WTC11 (cell line): ENCODE measurements around the gene CDC42EP4. TPM values are rescaled to one million over a fixed set of nuclear protein-coding genes. Genes with fewer than 3 reads are reported as not detected.

Experiments used
- ATAC-seq: fragments of 200-7000 bp; cut with Tn5 transposase; 2 replicates; pipeline ENCODE4 v1.10.0; 2021; ENCODE audit warnings: mild to moderate bottlenecking, moderate library complexity
- CTCF ChIA-PET: fragments of 300-600 bp; sonication (Branson Sonifier 250); formaldehyde crosslinking; loops from one replicate; lab custom pipeline; 2021; ENCODE audit warnings: antibody characterized with exemption; lab: Charles Lee
- POLR2A ChIA-PET: fragments of 350-600 bp; sonication (Branson Sonifier 250); formaldehyde crosslinking; loops from one replicate; lab custom pipeline; 2021; ENCODE audit warnings: antibody characterized with exemption; lab: Charles Lee
- DNase-seq: peaks from one replicate; pipeline ENCODE4 v3.0.0; 2021; ENCODE audit warnings: low spot score
- H3K27ac Mint-ChIP-seq: 2 replicates; pipeline ENCODE4 v1.8.0; 2021; ENCODE audit warnings: mixed read lengths
- H3K27me3 Mint-ChIP-seq: 2 replicates; pipeline ENCODE4 v1.8.0; 2021; ENCODE audit warnings: low read depth, mild to moderate bottlenecking, moderate library complexity, mixed read lengths
- H3K36me3 Mint-ChIP-seq: 2 replicates; pipeline ENCODE4 v1.8.0; 2021; ENCODE audit warnings: mixed read lengths
- H3K4me1 Mint-ChIP-seq: 2 replicates; pipeline ENCODE4 v1.8.0; 2022; ENCODE audit warnings: mixed read lengths
- H3K4me3 Mint-ChIP-seq: 2 replicates; pipeline ENCODE4 v1.8.0; 2021; ENCODE audit warnings: mild to moderate bottlenecking, moderate library complexity, mixed read lengths
- H3K9me3 Mint-ChIP-seq: 2 replicates; pipeline ENCODE4 v1.8.0; 2021; ENCODE audit warnings: mixed read lengths
- ESRRA ChIP-seq: sonication (generic); formaldehyde crosslinking; IDR thresholded peaks from 2 replicates; pipeline ENCODE4 v1.8.1; 2022; ENCODE audit warnings: mild to moderate bottlenecking, missing genetic modification reagents, borderline replicate concordance
- KAT7 ChIP-seq: sonication (generic); formaldehyde crosslinking; IDR thresholded peaks from 2 replicates; pipeline ENCODE4 v1.8.1; 2023; ENCODE audit warnings: missing genetic modification reagents, mild to moderate bottlenecking, borderline replicate concordance
- MXD4 ChIP-seq: fragments of 250-450 bp; sonication (Bioruptor Pico); IDR thresholded peaks from 2 replicates; pipeline ENCODE4 v1.8.0; 2021; ENCODE audit warnings: mild to moderate bottlenecking, moderate library complexity, borderline replicate concordance
- NFYB ChIP-seq: sonication (generic); formaldehyde crosslinking; conservative IDR thresholded peaks from 2 replicates; pipeline ENCODE4 v1.8.0; 2022; ENCODE audit warnings: low read depth, missing genetic modification reagents
- RORB ChIP-seq: fragments of 250-450 bp; sonication (Bioruptor Pico); IDR thresholded peaks from 2 replicates; pipeline ENCODE4 v1.9.0; 2021; ENCODE audit warnings: mild to moderate bottlenecking
- TP53 ChIP-seq: sonication (generic); formaldehyde crosslinking; IDR thresholded peaks from 2 replicates; pipeline ENCODE4 v1.8.1; 2023; ENCODE audit warnings: mild to moderate bottlenecking, missing genetic modification reagents
- ZBTB21 ChIP-seq: sonication (generic); formaldehyde crosslinking; IDR thresholded peaks from 2 replicates; pipeline ENCODE4 v1.8.1; 2023; ENCODE audit warnings: mild to moderate bottlenecking, missing genetic modification reagents, borderline replicate concordance
- ZNF263 ChIP-seq: sonication (generic); formaldehyde crosslinking; IDR thresholded peaks from 2 replicates; pipeline ENCODE4 v1.8.1; 2022; ENCODE audit warnings: low read depth, mild to moderate bottlenecking, moderate library complexity, missing genetic modification reagents
- ZNF317 ChIP-seq: sonication (generic); formaldehyde crosslinking; IDR thresholded peaks from 2 replicates; pipeline ENCODE4 v1.8.1; 2023; ENCODE audit warnings: low read depth, mild to moderate bottlenecking, moderate library complexity, missing genetic modification reagents, borderline replicate concordance
- ZNF396 ChIP-seq: fragments of 250-450 bp; sonication (Bioruptor Pico); IDR thresholded peaks from 2 replicates; pipeline ENCODE4 v1.8.0; 2021; ENCODE audit warnings: mild to moderate bottlenecking, moderate library complexity, borderline replicate concordance
- ZNF416 ChIP-seq: fragments of 250-450 bp; sonication (Bioruptor Pico); IDR thresholded peaks from 2 replicates; pipeline ENCODE4 v1.9.0; 2021; ENCODE audit warnings: mild to moderate bottlenecking, inconsistent platforms
- ZNF423 ChIP-seq: fragments of 250-450 bp; sonication (Bioruptor Pico); IDR thresholded peaks from 2 replicates; pipeline ENCODE4 v2.1.2; 2022; ENCODE audit warnings: mild to moderate bottlenecking, moderate library complexity
- total RNA-seq: library from RNA; stranded (reverse); gene quantifications from 3 replicates; pipeline ENCODE4 v1.2.3, GENCODE V29; 2021
- TF ChIP-seq, protein P1 (sequence below): sonication (generic); formaldehyde crosslinking; IDR thresholded peaks from 2 replicates; pipeline ENCODE4 v1.8.1; 2023; ENCODE audit warnings: mild to moderate bottlenecking, missing genetic modification reagents, moderate library complexity
- TF ChIP-seq, protein P2 (sequence below): fragments of 250-450 bp; sonication (Bioruptor Pico); IDR thresholded peaks from 2 replicates; pipeline ENCODE4 v1.9.0; 2021; ENCODE audit warnings: moderate library complexity, mild to moderate bottlenecking, inconsistent platforms, borderline replicate concordance
- TF ChIP-seq, protein P3 (sequence below): sonication (generic); formaldehyde crosslinking; IDR thresholded peaks from 2 replicates; pipeline ENCODE4 v1.8.1; 2022; ENCODE audit warnings: mild to moderate bottlenecking, moderate library complexity, missing genetic modification reagents
- TF ChIP-seq, protein P4 (sequence below): sonication (generic); formaldehyde crosslinking; conservative IDR thresholded peaks from 2 replicates; pipeline ENCODE4 v1.8.1; 2022; ENCODE audit warnings: mild to moderate bottlenecking, missing genetic modification reagents
- TF ChIP-seq, protein P5 (sequence below): fragments of 250-450 bp; sonication (Bioruptor Pico); IDR thresholded peaks from 2 replicates; pipeline ENCODE4 v1.8.0; 2021; ENCODE audit warnings: mild to moderate bottlenecking
- TF ChIP-seq, protein P6 (sequence below): fragments of 250-450 bp; sonication (Bioruptor Pico); conservative IDR thresholded peaks from 2 replicates; pipeline ENCODE4 v1.9.0; 2021; ENCODE audit warnings: mild to moderate bottlenecking
- TF ChIP-seq, protein P7 (sequence below): sonication (generic); formaldehyde crosslinking; IDR thresholded peaks from 2 replicates; pipeline ENCODE4 v1.8.0; 2022; ENCODE audit warnings: mild to moderate bottlenecking, missing genetic modification reagents
- TF ChIP-seq, protein P8 (sequence below): sonication (generic); formaldehyde crosslinking; IDR thresholded peaks from 2 replicates; pipeline ENCODE4 v1.8.1; 2022; ENCODE audit warnings: missing genetic modification reagents, borderline replicate concordance

Gene CDC42EP4
- total RNA-seq, 1 experiment from 2014 or later, result 18.8 TPM

DNA sequence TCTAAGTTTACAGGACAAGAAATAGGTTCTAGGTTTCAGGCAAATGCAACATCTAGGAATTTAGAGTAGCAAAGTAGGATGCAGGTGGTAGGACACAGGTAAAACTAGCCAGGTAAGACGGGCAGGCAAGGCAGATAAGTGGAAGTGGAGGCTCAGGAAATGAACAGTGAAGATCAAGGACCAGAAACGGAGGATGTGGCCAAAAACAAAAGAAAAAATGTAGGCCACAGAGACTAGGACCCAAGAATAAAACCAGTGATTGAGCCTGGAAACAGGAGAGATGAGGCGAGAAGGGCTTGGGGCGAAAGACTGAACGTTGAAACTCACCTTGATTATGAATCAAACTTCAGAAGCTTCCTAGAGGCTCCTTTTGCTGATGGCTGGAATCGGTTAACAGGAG is 74.1 kb downstream of the CDC42EP4 start:
- POLR2A ChIA-PET, result no interaction called here

More for the DNA sequence above, 74.1 kb downstream of the CDC42EP4 start:
- H3K4me1 Mint-ChIP-seq, result peaks cover 11% of the 10 kb centered on the region
- H3K27ac Mint-ChIP-seq, result peak overlapping the region; percentile 14
- H3K36me3 Mint-ChIP-seq, result peaks cover 49% of the 10 kb centered on the region
- DNase-seq, result no peak
- H3K4me3 Mint-ChIP-seq, result no peak overlapping the region
- no peaks in the 10 kb centered on the region for H3K27me3 Mint-ChIP-seq
- no peak for ATAC-seq
- CTCF ChIA-PET, result interaction anchor here (0.7 kb wide), 1 partner anchor 132 kb away, joined by 3 read pairs; no protein-coding TSS in a partner anchor
- TF ChIP-seq RORB (CRISPR knock-in tag) (no peak), ZBTB21 (CRISPR knock-in tag) (no peak), KAT7 (CRISPR knock-in tag) (no peak), TP53 (CRISPR knock-in tag) (no peak), ZNF396 (CRISPR knock-in tag) (no peak), MXD4 (CRISPR knock-in tag) (no peak), ZNF263 (CRISPR knock-in tag) (no peak), ESRRA (no peak), ZNF416 (CRISPR knock-in tag) (no peak), NFYB (no peak), ZNF317 (no peak), ZNF423 (CRISPR knock-in tag) (no peak)
- TF ChIP-seq, protein P1, sequence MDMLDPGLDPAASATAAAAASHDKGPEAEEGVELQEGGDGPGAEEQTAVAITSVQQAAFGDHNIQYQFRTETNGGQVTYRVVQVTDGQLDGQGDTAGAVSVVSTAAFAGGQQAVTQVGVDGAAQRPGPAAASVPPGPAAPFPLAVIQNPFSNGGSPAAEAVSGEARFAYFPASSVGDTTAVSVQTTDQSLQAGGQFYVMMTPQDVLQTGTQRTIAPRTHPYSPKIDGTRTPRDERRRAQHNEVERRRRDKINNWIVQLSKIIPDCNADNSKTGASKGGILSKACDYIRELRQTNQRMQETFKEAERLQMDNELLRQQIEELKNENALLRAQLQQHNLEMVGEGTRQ (CRISPR knock-in tag), result no peak
- TF ChIP-seq, protein P2, sequence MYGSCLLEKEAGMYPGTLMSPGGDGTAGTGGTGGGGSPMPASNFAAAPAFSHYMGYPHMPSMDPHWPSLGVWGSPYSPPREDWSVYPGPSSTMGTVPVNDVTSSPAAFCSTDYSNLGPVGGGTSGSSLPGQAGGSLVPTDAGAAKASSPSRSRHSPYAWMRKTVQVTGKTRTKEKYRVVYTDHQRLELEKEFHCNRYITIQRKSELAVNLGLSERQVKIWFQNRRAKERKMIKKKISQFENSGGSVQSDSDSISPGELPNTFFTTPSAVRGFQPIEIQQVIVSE, result no peak
- TF ChIP-seq, protein P3, sequence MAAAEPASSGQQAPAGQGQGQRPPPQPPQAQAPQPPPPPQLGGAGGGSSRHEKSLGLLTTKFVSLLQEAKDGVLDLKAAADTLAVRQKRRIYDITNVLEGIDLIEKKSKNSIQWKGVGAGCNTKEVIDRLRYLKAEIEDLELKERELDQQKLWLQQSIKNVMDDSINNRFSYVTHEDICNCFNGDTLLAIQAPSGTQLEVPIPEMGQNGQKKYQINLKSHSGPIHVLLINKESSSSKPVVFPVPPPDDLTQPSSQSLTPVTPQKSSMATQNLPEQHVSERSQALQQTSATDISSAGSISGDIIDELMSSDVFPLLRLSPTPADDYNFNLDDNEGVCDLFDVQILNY, result no peak
- TF ChIP-seq, protein P4, sequence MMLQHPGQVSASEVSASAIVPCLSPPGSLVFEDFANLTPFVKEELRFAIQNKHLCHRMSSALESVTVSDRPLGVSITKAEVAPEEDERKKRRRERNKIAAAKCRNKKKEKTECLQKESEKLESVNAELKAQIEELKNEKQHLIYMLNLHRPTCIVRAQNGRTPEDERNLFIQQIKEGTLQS, result no peak
- TF ChIP-seq, protein P5, sequence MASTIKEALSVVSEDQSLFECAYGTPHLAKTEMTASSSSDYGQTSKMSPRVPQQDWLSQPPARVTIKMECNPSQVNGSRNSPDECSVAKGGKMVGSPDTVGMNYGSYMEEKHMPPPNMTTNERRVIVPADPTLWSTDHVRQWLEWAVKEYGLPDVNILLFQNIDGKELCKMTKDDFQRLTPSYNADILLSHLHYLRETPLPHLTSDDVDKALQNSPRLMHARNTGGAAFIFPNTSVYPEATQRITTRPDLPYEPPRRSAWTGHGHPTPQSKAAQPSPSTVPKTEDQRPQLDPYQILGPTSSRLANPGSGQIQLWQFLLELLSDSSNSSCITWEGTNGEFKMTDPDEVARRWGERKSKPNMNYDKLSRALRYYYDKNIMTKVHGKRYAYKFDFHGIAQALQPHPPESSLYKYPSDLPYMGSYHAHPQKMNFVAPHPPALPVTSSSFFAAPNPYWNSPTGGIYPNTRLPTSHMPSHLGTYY, result no peak
- TF ChIP-seq, protein P6, sequence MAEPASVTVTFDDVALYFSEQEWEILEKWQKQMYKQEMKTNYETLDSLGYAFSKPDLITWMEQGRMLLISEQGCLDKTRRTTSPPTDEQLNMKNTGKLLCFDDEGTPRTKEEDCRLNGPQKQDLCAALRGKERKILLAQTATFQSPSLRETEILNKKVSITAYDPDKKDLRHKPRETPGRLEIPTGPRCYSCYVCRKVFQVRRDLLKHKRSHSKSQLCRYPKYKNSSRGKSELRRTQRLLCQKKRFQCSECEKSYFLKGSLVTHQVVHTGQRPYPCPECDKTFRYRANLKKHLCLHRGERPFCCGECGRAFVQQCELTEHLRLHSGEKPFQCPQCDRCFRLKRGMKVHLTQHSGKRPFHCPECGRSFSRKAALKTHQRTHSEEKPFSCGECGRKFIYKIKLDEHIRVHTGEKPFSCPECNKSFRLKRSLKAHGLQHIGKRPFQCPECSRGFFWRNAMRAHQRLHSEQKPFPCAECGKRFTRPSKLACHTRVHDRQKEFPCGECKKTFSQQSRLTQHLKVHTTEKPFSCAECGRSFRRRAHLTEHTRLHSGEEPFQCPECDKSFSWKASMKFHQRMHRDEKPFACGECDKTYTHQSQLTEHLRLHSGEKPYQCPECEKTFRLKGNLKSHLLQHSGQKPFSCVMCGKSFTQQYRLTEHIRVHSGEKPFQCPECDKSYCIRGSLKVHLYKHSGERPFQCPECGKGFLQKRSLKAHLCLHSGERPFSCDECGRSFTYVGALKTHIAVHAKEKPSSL (CRISPR knock-in tag), result no peak
- TF ChIP-seq, protein P7, sequence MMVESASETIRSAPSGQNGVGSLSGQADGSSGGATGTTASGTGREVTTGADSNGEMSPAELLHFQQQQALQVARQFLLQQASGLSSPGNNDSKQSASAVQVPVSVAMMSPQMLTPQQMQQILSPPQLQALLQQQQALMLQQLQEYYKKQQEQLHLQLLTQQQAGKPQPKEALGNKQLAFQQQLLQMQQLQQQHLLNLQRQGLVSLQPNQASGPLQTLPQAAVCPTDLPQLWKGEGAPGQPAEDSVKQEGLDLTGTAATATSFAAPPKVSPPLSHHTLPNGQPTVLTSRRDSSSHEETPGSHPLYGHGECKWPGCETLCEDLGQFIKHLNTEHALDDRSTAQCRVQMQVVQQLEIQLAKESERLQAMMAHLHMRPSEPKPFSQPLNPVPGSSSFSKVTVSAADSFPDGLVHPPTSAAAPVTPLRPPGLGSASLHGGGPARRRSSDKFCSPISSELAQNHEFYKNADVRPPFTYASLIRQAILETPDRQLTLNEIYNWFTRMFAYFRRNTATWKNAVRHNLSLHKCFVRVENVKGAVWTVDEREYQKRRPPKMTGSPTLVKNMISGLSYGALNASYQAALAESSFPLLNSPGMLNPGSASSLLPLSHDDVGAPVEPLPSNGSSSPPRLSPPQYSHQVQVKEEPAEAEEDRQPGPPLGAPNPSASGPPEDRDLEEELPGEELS (CRISPR knock-in tag), result no peak
- TF ChIP-seq, protein P8, sequence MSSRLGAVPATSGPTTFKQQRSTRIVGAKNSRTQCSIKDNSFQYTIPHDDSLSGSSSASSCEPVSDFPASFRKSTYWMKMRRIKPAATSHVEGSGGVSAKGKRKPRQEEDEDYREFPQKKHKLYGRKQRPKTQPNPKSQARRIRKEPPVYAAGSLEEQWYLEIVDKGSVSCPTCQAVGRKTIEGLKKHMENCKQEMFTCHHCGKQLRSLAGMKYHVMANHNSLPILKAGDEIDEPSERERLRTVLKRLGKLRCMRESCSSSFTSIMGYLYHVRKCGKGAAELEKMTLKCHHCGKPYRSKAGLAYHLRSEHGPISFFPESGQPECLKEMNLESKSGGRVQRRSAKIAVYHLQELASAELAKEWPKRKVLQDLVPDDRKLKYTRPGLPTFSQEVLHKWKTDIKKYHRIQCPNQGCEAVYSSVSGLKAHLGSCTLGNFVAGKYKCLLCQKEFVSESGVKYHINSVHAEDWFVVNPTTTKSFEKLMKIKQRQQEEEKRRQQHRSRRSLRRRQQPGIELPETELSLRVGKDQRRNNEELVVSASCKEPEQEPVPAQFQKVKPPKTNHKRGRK, result no peak
- H3K9me3 Mint-ChIP-seq, result no peaks in the 10 kb centered on the region
